GM18909 (cell line): ENCODE measurements around the gene PSMA7.
A peak's percentile ranks its signal among the peaks of the same experiment; 100 is the strongest.
"Not testable (repeated sequence)": the region's sequence is repeated elsewhere in the genome, so short reads cannot be mapped to it uniquely, and the experiment has no call there.

Experiments used
- ATAC-seq: cut with Tn5 transposase; IDR thresholded peaks from one replicate; pipeline ENCODE4 v1.9.1; 2021; ENCODE audit warnings: mild to moderate bottlenecking; ENCODE audit not compliant: unreplicated experiment, poor library complexity

The PSMA7 gene

DNA sequence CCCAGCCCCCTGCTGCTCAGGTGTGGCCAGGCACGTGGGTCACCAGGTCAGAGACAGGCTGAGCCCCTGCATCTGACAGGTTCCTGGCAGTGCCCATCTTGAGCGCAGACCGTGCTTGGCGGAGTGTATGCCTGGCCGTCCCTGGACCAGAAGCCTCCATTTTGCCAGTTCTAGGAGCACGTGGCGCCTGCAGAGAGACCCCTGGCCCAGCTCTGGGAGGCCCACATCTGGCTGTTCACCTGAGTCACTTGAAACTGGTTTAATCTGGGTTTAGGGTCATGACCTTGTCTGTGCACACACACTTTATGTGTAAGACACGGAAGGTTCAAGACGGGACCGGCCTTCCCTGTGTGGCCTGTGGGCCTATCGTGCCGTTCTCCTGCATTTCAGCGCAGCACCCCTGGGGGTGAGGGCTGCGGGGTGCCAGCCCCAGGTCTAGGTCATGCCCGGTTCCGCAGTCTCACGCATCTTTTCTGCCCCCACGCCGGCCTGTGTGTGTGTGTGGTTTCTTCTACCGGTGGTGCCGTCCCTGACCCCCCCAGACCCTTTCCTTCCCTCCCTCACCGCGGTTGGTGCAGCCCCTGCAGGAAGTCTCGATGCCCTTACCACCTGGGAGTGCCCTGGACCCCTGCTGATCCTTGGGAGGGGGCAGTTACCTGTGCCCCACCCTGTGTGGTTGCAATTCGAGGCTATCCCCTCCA, 14.3 kb upstream of the PSMA7 start:
- ATAC-seq: no peak

DNA sequence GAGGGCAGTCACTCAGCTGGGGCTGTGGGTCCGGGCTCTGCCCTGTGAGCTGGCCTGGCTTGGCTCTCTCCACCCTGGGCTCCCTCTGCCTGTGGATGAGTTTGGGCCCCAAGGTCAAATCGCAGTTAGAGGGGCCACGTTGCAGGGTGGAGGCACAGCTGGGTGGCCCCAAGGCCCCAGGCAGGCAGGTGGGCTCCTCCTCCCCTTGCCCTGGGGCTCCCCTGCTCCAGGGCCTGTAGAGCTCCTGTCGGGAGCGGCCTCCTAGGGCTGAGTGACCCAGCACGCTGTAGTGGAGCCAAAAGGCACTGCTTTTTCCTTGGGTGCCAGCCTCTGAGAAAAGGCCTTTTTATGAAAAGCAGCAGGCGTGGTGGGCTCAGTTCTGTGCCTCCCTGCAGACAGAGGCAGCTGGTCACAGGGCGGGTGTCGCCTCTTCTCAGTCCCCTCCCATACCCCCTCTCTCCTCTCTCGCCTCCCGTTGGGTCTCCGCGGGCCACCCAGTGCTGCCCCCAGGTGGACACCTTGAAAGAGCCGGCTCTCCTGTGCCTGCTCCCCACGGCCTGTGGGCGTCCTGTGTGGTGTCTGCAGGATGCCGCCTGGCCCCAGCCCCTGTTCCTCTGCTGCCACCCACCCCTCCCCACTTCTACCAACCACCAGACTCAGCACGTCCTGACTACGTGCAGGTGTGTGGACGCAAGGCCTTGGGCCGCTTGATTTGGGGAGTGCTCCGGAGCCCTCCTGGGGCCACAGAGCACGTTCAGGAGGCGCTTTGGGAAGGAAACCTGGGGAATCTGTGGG, 13.6 kb upstream of the PSMA7 start:
- ATAC-seq: no peak

DNA sequence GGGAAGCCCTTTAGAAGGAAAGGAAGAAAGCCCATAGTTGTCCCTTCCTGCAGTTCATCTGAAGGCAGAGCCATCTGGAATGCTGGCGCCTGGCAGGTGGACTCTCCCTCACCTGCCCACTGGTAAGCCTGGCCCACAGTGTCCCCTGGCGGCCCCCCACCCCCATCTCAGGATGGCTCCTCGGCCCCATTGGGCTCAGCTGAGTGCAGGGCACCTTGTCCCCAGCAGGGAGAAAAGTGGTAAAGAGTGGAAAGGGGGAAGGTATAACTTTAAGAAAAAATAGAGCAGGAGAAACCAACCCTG, 13.0 kb upstream of the PSMA7 start:
- ATAC-seq: no peak

- no peak for ATAC-seq
Observed at GRCh38 chr20:62155428-62156253, 12.4 kb upstream of the PSMA7 start.

DNA sequence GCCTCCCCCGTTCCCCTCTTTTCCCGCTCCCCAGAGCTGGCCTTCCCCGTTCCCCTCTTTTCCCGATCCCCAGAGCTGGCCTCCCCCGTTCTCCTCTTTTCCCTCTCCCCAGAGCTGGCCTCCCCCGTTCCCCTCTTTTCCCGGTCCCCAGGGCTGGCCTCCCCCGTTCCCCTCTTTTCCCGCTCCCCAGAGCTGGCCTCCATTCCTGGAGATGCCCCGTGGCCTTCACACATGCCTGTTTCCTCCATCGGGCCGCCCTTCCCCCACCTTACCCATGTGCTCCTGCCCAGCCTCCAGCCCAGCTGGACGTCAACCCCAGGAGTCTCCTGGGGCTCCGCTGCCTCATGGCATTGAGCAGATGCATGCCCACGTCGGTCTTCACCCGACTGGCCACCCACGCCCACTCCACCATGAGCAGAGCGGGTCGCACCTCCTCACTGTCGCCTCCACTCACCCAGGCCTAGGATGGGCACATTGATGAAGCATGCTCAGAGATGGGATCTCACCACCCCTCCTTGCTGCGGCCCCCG, 8.7 kb upstream of the PSMA7 start:
- ATAC-seq: no peak

GRCh38 chr20:62151225-62151624, 8.0 kb upstream of the PSMA7 start:
- ATAC-seq: no peak

DNA sequence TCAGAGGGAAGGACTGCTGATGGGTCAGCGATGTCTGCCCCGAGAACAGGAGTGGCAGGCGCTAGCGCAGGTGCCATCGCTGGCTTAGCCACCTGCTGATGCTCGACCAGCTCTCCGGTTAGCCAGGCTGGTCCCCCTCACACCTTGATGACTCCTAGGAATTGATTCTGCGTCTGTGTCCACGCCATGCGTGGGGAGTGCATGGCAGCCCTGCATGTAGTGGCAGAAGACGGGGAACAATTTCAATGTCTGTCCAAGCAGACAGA, 7.0 kb upstream of the PSMA7 start:
- ATAC-seq: no peak

GRCh38 chr20:62149532-62150309, 6.5 kb upstream of the PSMA7 start:
- no peak for ATAC-seq

DNA sequence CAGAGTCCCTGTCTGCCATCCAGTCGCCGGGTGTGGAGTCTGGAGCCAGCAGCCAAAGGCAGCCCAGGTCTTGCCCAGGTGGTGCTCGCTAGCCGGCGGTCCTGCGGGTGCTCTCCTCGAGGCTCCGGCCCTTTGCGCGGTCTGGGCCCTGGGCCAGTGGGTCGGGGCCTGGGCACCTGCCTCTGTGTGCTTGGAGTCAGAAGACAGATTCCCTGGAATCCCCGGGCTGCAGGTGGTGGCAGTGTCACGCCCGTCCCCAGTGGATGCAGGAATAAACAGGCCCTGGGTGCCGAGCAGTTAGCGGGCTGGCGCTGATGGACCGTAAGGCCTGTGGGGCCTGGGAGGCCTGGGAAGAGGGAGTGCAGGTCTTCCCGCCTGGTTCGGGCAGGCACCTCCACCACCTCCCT, 5.7 kb upstream of the PSMA7 start:
- no peak for ATAC-seq

DNA sequence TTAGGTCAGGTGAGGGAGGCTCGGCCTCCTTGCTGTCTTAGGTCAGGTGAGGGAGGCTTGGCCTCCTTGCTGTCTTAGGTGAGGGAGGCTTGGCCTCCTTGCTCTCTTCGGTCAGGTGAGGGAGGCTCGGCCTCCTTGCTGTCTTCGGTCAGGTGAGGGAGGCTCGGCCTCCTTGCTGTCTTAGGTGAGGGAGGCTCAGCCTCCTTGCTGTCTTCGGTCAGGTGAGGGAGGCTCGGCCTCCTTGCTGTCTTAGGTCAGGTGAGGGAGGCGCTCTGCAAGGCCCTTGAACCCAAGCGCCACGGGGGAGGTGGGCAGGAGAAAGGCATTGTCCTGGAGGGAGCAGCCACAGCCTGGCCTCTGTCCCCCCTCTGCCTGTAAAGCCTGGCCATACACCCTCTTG, 5.2 kb upstream of the PSMA7 start:
- not testable (repeated sequence) for ATAC-seq

- ATAC-seq: no peak
Observed at GRCh38 chr20:62147528-62147927, 4.3 kb upstream of the PSMA7 start.

GRCh38 chr20:62147125-62147524, 3.9 kb upstream of the PSMA7 start:
- no peak for ATAC-seq

GRCh38 chr20:62146019-62146755, 3.0 kb upstream of the PSMA7 start:
- no peak for ATAC-seq

- ATAC-seq: no peak
Observed at GRCh38 chr20:62145688-62146018, 2.5 kb upstream of the PSMA7 start.

GRCh38 chr20:62143957-62144825, 997 bp upstream of the PSMA7 start:
- ATAC-seq: peak; percentile 23

DNA sequence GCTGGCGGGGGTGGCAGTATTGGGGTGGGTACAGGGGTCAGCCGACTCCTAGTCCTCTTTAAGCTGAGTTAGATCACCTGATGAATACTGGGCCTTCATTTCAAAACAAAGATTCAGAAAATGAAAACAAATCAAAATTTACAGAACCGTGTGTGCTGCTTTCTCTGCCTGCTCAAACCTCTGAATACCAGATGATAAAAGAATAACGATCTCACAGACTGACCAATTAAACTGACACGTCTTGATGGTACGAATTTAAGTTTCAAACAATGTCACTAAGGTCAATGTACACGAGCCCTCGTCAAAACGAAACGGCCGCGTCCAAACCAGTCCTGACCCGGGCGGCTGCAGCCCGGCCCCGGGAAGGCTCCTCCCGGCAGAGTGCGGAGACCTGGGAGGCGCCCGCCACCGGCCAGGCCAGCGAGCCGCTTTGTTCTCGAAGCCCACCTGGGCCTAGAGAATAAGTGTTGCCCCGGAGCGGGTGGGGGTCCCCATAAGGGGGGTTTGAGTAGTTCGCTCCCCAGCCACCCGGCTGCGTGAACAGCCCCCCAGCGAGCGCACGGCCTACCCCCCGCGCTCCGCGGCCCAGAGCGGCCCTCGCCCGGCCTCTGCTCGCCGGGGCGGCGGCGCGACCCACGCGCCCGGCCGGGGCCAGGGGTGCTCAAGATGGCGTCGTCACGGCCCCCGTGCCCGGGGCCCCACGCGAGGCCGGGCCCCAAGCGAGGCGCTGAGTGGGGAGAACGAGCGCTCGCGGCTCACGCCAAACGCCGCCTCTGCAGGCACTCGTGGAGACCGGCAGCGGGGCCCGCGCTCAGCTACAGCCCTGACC, 728 bp downstream of the PSMA7 start:
- ATAC-seq: peak; percentile 22

GRCh38 chr20:62141397-62142251, 1.6 kb downstream of the PSMA7 start:
- ATAC-seq: no peak
